ENCODE data around the gene YIPF3. TPM values are rescaled to one million over a fixed set of nuclear protein-coding genes. Genes with fewer than 3 reads are reported as not detected.

The YIPF3 gene
- total and polyA plus RNA-seq, 9 of the 15 experiments (the other 6 are each of a cell fraction or from before 2014, with no cell fraction given) = 27.5 to 75.3 (median 57.6) TPM

- TF ChIP-seq XRCC5 (IDR thresholded peaks at IDR 0.05; ENCODE audit: low read depth, low read length) = 0 out of 2 replicates have a peak, but pooled peaks have one; percentile 25
- peak; percentile 80 for TF ChIP-seq REST (IDR thresholded peaks at IDR 0.05; ENCODE audit: borderline replicate concordance)
- no peak for TF ChIP-seq REST (CRISPR knock-in tag; IDR thresholded peaks at IDR 0.05; ENCODE audit: low read depth)
- TF ChIP-seq PCBP1 (IDR thresholded peaks at IDR 0.05; ENCODE audit: low read depth, low read length, poor library complexity, severe bottlenecking) = peak; percentile 50
- no peak for TF ChIP-seq MED1 (CRISPR knock-in tag; IDR thresholded peaks at IDR 0.05; ENCODE audit: borderline replicate concordance)
- TF ChIP-seq NFE2 (IDR thresholded peaks at IDR 0.05; ENCODE audit: low read depth) = no peak
- no peak for TF ChIP-seq ZNF644 (tag; IDR thresholded peaks at IDR 0.05; ENCODE audit: low read depth)
- no peak for TF ChIP-seq TEAD2 (tag; IDR thresholded peaks at IDR 0.05)
- no peak for TF ChIP-seq ZNF23 (CRISPR knock-in tag; IDR thresholded peaks at IDR 0.05)
- TF ChIP-seq CAMTA2 (CRISPR knock-in tag; conservative IDR thresholded peaks at IDR 0.05) = no peak
- TF ChIP-seq ESRRB (CRISPR knock-in tag; IDR thresholded peaks at IDR 0.05; ENCODE audit: borderline replicate concordance) = no peak
- 0 out of 2 replicates have a peak, but pooled peaks have one; percentile 16 for TF ChIP-seq MYC (IDR thresholded peaks at IDR 0.05; ENCODE audit: low read depth, low read length)
- TF ChIP-seq MYC (CRISPR knock-in tag; IDR thresholded peaks at IDR 0.05; ENCODE audit: borderline replicate concordance, low read depth) = no peak
- TF ChIP-seq ZNF77 (CRISPR knock-in tag; IDR thresholded peaks at IDR 0.05) = no peak
- TF ChIP-seq GTF3C2 (IDR thresholded peaks at IDR 0.05; ENCODE audit: borderline replicate concordance, extremely low read depth, insufficient read length) = no peak
Observed at GRCh38 chr6:43496370-43497128, 20.2 kb downstream of the YIPF3 start (continued).
